ENCODE results near the gene ADAMTS2.
A peak's percentile ranks its signal among the peaks of the same experiment; 100 is the strongest.

Gene ADAMTS2

DNA sequence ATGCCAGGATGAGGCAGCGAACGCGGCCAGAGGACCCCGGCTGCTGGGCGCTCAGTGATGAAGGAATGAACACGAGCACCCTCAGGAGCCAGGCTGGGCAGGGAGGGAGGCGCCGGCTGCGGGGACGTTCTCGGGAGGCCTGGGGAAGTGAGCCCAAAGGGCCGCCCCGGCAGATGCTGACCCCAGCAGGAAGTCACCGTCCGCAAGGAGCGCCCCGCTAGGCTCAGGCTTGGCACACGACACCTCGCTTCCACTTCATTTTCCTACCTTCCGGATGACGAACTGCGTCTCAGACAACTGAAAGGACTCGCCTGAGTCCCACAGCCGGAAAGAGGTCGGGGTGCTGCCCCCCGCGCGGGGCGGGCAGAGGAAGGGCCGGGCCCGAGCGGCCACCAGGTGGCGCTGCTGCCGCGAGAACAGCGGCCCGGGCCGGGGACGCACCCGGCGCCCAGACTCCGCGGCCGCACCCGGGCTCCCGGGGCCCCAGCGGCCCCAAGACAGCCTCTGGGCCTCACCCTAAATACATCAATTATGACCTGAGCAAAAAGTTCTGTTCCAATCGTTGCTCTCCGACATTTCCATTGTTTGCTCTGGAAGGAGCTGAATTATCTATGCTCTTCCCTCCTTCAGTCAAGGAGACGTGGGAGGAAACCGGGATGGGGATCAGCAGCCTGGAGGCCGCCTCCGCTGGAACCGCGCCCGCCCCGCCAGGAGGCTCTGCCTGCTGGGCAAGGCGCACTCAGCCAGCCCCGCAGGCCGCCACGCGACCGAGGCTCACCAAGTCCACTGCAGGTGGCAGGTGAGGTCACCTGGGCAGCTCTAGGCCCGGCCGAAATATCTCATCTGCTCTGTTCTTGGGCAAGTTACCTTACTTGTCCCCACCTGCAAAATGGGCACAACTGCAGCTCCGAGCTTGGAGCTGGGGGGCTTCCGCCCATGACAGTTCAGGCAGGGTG, 178.1 kb downstream of the ADAMTS2 start:
- DNase-seq, result peak; percentile 25

GRCh38 chr5:179166171-179166885, 178.9 kb downstream of the ADAMTS2 start:
- DNase-seq, result no peak

GRCh38 chr5:179165421-179166170, 179.7 kb downstream of the ADAMTS2 start:
- DNase-seq, result no peak

GRCh38 chr5:179164331-179165311, 180.6 kb downstream of the ADAMTS2 start:
- no peak for DNase-seq

DNA sequence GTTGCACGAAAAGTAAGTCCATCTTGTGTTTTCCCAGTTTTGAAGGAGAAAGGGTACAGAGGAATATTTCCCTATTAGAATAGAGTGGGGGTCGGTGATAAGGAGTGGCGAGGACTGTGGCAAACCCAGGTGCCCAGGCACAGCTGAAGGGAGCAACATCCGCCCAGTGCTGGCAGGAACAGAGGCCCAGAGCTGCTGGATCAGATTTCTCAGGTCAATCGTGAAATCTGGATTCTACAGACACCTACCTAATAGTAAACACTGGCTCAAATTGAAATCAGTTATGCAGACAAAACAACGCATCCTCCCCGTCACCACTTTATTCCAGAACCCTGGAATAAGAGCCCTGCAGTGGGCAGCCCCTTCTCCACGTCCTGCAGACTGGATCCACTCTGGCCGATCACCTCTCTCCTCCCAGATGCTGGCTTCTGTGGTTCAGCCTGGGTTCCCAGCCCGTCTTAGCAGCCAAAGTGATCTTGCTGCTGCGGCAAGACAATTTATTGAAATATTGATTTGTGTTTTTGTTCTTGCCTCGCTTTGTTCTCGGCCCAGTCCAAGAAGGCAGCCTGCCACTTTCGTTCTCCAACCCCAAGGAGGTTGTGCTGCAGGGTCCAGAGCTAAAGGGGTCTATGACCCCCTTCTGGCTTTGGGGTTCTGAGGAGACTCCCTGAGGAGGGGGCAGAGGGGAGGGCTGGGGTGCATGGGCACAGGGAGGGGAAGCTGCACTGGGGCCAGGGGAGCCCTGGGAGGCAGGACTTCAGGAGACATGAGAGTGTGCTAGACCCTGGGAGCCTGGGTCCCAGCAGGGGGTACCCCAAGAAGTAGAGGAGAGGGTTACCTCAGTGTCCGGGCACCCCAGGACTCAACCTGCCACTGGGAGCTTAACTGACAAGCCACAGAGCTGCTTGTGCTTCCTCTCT, 181.8 kb downstream of the ADAMTS2 start:
- no peak for DNase-seq

GRCh38 chr5:179162351-179163235, 182.7 kb downstream of the ADAMTS2 start:
- no peak for DNase-seq

GRCh38 chr5:179161901-179162300, 183.4 kb downstream of the ADAMTS2 start:
- no peak for DNase-seq

GRCh38 chr5:179160584-179160983, 184.7 kb downstream of the ADAMTS2 start:
- no peak for DNase-seq

GRCh38 chr5:179158556-179158955, 186.7 kb downstream of the ADAMTS2 start:
- no peak for DNase-seq

DNA sequence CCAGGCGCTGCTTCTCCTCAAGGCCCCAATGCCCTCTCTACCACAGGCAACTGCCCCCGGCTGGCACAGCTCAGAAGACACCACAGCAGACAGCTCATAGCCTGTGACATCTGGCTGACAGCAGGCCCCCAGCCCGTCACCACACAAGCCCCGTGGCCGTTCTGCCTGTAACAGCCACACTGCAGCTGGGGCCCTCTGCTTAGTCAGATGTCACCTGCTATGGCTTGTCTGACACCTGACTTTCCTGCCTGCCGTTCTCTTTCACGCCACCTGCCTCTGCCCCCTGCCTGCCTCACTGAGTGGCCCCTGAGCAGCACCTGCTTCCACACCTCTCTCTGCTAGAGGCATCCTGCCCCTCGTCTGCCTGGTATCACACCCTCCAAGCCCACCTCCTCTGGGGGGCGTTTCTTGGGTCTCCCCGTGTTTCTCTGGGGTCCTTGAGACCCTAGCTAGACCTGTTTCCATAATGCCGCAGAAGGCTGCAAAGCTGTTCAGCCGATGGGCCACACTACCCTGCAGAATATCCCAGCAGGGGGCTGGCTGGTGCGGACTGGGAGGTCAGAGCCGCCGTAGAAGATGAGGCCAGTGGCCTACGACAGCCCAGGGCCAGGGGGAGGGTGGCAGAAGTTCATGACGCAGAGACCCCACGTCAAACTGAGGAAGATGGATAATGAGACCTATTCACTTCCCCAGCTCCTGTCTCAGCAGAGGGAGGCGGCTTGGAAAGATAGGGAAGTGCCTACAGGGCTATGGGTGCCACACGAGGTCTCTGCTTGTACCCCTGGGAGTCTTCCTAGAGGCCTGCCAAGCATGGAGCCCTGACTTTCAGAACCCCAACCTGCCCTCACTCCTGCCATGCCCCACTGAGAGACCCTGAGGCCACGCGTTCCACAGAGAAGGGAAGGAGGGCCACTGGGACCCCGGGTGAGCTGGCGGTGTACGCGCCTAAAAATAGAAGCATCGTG, 190.0 kb downstream of the ADAMTS2 start:
- DNase-seq, result no peak

GRCh38 chr5:179154346-179154990, 190.8 kb downstream of the ADAMTS2 start:
- DNase-seq, result no peak

- no peak for DNase-seq
These were observed 191.3 kb downstream of the ADAMTS2 start for GRCh38 chr5:179153921-179154345.

- no peak for DNase-seq
These were observed 191.8 kb downstream of the ADAMTS2 start for GRCh38 chr5:179153341-179153901.

DNA sequence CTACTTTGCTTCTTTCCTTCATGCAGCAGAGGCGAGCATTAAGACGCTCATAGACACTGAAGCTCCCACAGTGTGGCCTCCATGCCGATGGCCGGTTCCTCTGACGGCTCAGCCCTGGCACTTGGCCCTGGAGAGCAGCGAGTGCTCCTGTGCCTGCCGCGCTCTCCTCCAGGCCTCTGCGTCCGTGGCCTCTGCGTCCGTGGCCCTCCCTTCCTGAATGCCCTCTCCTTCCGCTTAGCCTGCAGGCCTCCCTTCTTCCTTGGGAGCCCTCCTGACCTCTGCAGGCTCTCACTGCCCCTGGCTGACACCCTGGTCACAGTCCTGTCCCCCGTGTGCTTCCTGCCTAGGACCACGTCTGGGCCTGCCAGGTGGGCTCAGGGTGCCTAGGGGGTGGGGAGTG, 192.3 kb downstream of the ADAMTS2 start:
- DNase-seq, result no peak

DNA sequence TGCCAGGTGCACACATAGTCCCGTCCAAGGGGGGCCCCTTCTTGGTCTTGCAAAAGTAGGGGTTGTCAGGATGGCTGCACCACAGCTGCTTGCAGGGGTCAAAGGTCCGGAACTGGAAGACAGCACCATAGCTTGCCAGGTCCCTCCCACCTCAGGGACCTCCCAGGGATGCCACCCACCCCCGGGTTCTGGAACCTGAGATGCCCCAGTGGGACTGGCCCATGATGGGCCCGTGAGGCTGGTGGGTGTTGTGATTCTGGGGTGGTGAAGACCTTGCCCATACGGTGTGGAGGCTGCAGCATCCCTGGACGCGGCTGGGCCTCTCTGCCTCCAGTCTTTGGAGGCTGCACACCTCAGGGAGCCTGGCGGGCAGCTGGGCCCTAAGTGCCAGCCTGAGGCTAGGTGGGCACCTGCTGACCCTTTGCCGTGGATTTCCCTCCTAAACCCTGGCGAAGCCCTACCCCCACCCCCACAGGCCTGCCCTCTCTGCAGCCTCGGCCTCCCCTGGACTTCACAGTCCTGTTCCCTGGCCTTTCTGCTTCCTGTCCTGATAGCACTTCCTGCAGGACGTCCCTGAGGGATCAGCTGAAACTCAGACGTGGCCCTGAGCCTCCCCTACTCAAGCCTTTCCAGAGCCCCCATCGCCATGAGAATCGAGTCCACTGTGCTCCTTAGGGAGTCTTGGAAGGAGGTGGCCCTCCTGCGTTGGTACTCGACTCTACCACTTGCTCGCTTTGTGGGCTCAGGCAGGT, 192.9 kb downstream of the ADAMTS2 start:
- no peak for DNase-seq

DNA sequence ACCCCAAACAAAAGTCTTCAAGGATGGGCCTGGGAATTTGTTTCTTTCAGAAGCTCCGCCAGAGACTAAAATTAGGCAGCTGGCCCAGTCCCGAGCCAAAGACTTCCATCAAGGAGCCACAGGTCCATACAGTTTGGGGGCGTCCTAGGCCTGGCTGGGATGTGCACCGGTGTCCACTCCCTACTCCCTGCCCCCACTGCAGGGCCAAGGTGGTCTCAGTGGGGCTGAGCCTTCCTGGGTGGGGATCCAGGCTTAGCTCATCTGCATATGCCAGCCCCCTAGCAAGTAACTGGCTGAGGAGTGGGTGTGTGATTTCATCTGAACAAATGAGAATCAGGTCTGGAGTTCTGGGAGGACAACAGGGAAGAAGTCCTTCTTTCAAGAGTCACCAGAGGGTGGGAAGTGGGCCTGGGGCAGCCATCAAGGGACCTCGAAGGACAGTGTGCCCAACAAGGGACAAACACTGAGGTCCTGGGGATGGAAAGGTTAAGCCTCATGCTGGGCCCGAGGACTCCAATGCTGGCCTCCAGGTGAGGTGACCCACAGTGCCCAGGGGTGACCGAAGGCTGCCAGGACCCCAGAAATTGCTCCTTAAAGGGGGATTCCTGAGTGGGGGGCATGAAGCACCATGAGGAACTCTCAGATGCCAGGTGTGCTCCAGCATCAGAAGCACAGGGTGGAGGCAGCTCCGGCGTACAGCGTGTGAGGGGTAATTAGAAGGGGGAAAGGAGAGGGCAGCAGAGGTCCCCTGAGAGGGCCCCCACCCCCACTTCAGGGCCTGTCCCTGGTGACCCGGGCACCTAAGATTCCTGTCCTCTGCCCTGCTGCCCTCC, 193.8 kb downstream of the ADAMTS2 start:
- no peak for DNase-seq

Data from inflammatory macrophage treated with lipopolysaccharide for 4 hours (primary cell).